ENCODE results near the gene GAN.

GRCh38 chr16:81293909-81294802 lies 20.6 kb upstream of the GAN start:
- TF ChIP-seq EZH2 (IDR thresholded peaks at IDR 0.05) (no peak), CTCF (IDR thresholded peaks at IDR 0.05 in 2 of 3, conservative IDR thresholded peaks at IDR 0.05 in 1 of 3; ENCODE audit: borderline replicate concordance in 1 of 3, insufficient read depth in 1 of 3, low read depth in 2 of 3, low read length in 2 of 3) (no peak), EZH2phosphoT487 (IDR thresholded peaks at IDR 0.05; ENCODE audit: borderline replicate concordance) (no peak), ZNF274 (IDR thresholded peaks at IDR 0.05; ENCODE audit: low read depth, low read length) (no peak), MAX (IDR thresholded peaks at IDR 0.05) (no peak), ATF3 (IDR thresholded peaks at IDR 0.05) (no peak), RAD21 (IDR thresholded peaks at IDR 0.05; ENCODE audit: low read depth) (no peak), POLR2A (IDR thresholded peaks at IDR 0.05; ENCODE audit: borderline replicate concordance, extremely low read depth, insufficient read depth, insufficient read length) (no peak), ZFX (IDR thresholded peaks at IDR 0.05) (no peak)

Measured in HCT116 (cell line).